Gastrocnemius medialis (tissue), 4 donors: ENCODE data around the gene ZNF202. TPM values are rescaled to one million over a fixed set of nuclear protein-coding genes. Genes with fewer than 3 reads are reported as not detected.

Experiments
- ATAC-seq, 2 donors: fragments of 150-250 bp; one replicate each; pipeline ENCODE4 v1.9.1; 2016
- DNase-seq, 2 donors: peaks; one replicate each; pipeline ENCODE4 v3.0.0-alpha.2; 2019
- H3K27ac ChIP-seq, 4 donors: fragments of 200-600 bp; sonication (generic); 1 replicate in 1 of 4; 2 replicates in 3 of 4; pipeline ENCODE4 v1.5.1; 2016 to 2018; ENCODE audit warnings: mild to moderate bottlenecking in 2 of 4, moderate library complexity in 1 of 4
- H3K27me3 ChIP-seq, 3 donors: fragments of 200-600 bp; sonication (generic) in 2 of 3; 1 replicate in 1 of 3; 2 replicates in 2 of 3; pipeline versions ENCODE4 v1.5.1 to v1.6.0; 2016 to 2019; ENCODE audit warnings: mild to moderate bottlenecking in 1 of 3, moderate library complexity in 1 of 3
- H3K36me3 ChIP-seq, 2 donors: fragments of 200-600 bp; sonication (generic) in 1 of 2; one replicate each; pipeline ENCODE4 v1.5.1; 2017 to 2018
- H3K4me1 ChIP-seq, 2 donors: fragments of 200-600 bp; sonication (generic) in 1 of 2; one replicate each; pipeline ENCODE4 v1.5.1; 2016 to 2017; ENCODE audit warnings: mild to moderate bottlenecking in 2 of 2
- H3K4me3 ChIP-seq, 4 donors: fragments of 200-600 bp; sonication (generic) in 3 of 4; 1 replicate in 1 of 4; 2 replicates in 3 of 4; pipeline ENCODE4 v1.5.1; 2016 to 2019; ENCODE audit warnings: mild to moderate bottlenecking in 2 of 4
- H3K9me3 ChIP-seq, 3 donors: fragments of 200-600 bp; sonication (generic) in 2 of 3; 1 replicate in 1 of 3; 2 replicates in 2 of 3; pipeline ENCODE4 v1.5.1; 2016 to 2019
- POLR2A ChIP-seq, 2 donors: fragments of 450-650 bp; IDR thresholded peaks; one replicate each; pipeline ENCODE4 v1.6.1; 2017; ENCODE audit warnings: antibody characterized with exemption in 2 of 2, mild to moderate bottlenecking in 2 of 2, moderate library complexity in 2 of 2
- in situ Hi-C, 4 donors: fragments of 200-750 bp; cut with MboI; loops; one replicate each; pipeline versions ENCODE4 v1.15.0 to v1.8.0; 2017; ENCODE audit warnings: low sequenced_read_pairs in 4 of 4
- intact Hi-C: fragments of 100-400 bp; cut with DNase I; formaldehyde crosslinking; loops from one replicate; pipeline ENCODE4 v1.15.1; 2023; ENCODE audit warnings: low total_unique reads
- total RNA-seq, 4 donors: library from RNA; depleted of rRNA; stranded (reverse); fragments of >200 nt; gene quantifications; one replicate each; pipeline versions ENCODE4 v1.1.0 to v1.2.3, GENCODE V29; 2016
- TF ChIP-seq, protein P1 (sequence below), 5 experiments: fragments of 450-650 bp in 3 of 5; fragments of 200-600 bp in 2 of 5; sonication (generic) in 2 of 5; IDR thresholded peaks in 4 of 5; conservative IDR thresholded peaks in 1 of 5; 1 replicate in 4 of 5; 2 replicates in 1 of 5; pipeline ENCODE4 v1.5.1; 2016 to 2019; ENCODE audit warnings: antibody characterized with exemption in 5 of 5, mild to moderate bottlenecking in 3 of 5, moderate library complexity in 3 of 5

The ZNF202 gene
- total RNA-seq = 10 to 100 TPM in 1 of 4 donors, 1 to 10 TPM in 3; 3.9 to 11.4 (median 5.3) TPM

DNA sequence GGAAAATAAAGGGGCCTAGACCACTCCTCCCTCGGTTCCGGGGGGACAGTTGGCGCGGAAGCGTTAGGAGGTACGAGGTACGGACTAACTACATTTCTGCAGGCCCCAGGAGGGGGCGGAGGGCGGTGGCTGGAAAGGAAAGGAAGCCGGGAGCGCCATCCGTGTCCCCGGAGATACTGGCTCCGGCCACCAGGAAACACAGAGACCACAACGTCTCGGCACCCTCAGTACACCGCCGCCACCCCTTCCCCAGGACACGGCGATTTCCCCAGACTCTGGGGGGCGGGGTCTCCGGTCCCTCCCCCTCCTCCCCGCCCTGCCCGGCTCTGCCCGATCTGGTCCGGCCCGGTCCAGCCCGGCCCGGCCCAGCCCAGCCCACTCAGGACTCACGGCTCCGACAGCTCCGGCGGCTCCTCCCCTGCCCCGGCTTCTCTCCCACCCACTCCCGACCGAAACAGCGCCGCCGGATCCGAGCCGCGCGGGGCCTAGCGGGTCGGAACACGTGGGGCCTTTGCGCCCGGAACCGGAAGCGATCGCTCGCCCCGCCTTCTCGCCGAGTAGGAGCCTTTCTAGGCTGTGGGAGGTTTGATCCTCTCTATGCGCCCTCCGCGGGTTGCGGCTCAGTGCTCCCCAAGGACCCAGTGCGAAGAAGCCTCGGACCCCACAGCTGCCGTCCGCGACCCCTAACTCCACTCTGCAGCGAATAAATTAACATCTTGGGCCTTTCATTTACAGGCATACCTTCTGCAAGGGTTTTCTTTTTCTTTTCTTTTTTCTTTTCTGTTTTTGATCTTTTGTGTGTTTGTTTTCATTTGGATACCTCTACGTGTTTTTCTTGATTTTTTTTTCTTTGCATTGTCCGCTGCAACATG is at the start of gene ZNF202:
TSS of gene ZNF202 (minus strand) at position 502 of the 872 bp plus-strand sequence. CDS start 10,772 bp downstream, outside the sequence.
- peak; percentile 99 for ATAC-seq
- in situ Hi-C loops (no loop called here), intact Hi-C loops (no loop called here)
- Histone ChIP-seq H3K9me3 (no peaks in the 10 kb centered on the region), H3K27ac (peak within 1 kb of the TSS; percentile 87 to 92 (median 91)), H3K36me3 (peaks cover 0 to 15% of the 10 kb centered on the region in 2 donors), H3K4me3 (peak within 1 kb of the TSS; percentile 84 to 95 (median 89)), H3K27me3 (no peaks in the 10 kb centered on the region), H3K4me1 (peaks cover 20% of the 10 kb centered on the region in 2 donors)
- peak; percentile 81 to 85 for DNase-seq
- TF ChIP-seq, protein P1, sequence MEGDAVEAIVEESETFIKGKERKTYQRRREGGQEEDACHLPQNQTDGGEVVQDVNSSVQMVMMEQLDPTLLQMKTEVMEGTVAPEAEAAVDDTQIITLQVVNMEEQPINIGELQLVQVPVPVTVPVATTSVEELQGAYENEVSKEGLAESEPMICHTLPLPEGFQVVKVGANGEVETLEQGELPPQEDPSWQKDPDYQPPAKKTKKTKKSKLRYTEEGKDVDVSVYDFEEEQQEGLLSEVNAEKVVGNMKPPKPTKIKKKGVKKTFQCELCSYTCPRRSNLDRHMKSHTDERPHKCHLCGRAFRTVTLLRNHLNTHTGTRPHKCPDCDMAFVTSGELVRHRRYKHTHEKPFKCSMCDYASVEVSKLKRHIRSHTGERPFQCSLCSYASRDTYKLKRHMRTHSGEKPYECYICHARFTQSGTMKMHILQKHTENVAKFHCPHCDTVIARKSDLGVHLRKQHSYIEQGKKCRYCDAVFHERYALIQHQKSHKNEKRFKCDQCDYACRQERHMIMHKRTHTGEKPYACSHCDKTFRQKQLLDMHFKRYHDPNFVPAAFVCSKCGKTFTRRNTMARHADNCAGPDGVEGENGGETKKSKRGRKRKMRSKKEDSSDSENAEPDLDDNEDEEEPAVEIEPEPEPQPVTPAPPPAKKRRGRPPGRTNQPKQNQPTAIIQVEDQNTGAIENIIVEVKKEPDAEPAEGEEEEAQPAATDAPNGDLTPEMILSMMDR (IDR thresholded peaks at IDR 0.05 in 4 of 5, conservative IDR thresholded peaks at IDR 0.05 in 1 of 5) = peak in 1 of 5 experiments; percentile 31
- peak; percentile 53 to 58 for TF ChIP-seq POLR2A (IDR thresholded peaks at IDR 0.05)

DNA sequence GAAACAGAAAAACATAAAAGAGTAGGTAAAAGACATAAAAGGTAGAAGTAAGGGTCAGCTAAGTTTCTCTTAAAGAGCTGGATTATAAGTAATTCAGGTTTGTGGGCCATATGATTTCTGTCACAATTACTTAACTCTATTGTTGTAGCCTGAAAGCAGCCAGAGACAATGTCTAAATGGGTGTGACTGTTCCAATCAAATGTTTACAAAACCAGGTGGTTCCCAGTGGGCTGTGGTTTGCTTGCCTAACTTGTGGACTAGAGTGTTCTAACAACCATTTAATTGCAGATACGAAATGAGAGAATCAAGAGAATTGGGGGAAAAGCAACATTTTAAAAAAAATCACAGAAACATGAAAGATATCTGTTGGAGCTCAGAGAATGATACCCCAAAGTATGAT is 42.1 kb upstream of the ZNF202 start:
- Histone ChIP-seq H3K9me3 (no peaks in the 10 kb centered on the region), H3K27ac (no peak overlapping the region), H3K4me1 (no peaks in the 10 kb centered on the region), H3K36me3 (no peaks in the 10 kb centered on the region), H3K27me3 (no peaks in the 10 kb centered on the region), H3K4me3 (no peak overlapping the region)
- DNase-seq (no peak), ATAC-seq (no peak)
- intact Hi-C loops = no loop called here
- TF ChIP-seq, protein P1 (IDR thresholded peaks at IDR 0.05 in 4 of 5, conservative IDR thresholded peaks at IDR 0.05 in 1 of 5) = no peak
- no peak for TF ChIP-seq POLR2A (IDR thresholded peaks at IDR 0.05)
- in situ Hi-C loops = no loop called here

DNA sequence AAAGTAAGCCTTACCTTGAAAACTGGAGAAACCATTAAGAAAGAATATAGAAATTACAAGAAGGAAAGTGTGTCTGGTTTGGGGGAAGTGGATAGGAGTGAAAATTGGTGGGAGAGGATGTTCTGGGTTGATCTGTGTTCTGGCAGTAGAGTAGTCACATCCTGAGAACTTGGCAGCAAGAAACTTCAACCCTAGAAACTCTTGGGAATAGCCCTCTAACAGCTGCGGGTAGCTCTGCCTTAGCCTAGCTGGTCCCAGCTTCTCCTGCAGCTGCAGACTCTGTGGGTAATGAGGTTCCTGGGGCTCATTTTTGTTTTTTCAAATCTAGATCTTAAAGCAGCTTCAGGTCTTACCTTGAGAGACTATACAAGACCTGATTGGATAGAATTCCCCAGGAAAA is 37.1 kb upstream of the ZNF202 start:
- ATAC-seq (no peak), DNase-seq (no peak)
- no peak overlapping the region for H3K27ac ChIP-seq
- H3K4me1 ChIP-seq = no peaks in the 10 kb centered on the region
- in situ Hi-C loops (no loop called here), intact Hi-C loops (no loop called here)
- H3K27me3 ChIP-seq = no peaks in the 10 kb centered on the region
- no peaks in the 10 kb centered on the region for H3K36me3 ChIP-seq
- TF ChIP-seq, protein P1 (IDR thresholded peaks at IDR 0.05 in 4 of 5, conservative IDR thresholded peaks at IDR 0.05 in 1 of 5) = no peak
- TF ChIP-seq POLR2A (IDR thresholded peaks at IDR 0.05) = no peak
- no peaks in the 10 kb centered on the region for H3K9me3 ChIP-seq
- no peak overlapping the region for H3K4me3 ChIP-seq

DNA sequence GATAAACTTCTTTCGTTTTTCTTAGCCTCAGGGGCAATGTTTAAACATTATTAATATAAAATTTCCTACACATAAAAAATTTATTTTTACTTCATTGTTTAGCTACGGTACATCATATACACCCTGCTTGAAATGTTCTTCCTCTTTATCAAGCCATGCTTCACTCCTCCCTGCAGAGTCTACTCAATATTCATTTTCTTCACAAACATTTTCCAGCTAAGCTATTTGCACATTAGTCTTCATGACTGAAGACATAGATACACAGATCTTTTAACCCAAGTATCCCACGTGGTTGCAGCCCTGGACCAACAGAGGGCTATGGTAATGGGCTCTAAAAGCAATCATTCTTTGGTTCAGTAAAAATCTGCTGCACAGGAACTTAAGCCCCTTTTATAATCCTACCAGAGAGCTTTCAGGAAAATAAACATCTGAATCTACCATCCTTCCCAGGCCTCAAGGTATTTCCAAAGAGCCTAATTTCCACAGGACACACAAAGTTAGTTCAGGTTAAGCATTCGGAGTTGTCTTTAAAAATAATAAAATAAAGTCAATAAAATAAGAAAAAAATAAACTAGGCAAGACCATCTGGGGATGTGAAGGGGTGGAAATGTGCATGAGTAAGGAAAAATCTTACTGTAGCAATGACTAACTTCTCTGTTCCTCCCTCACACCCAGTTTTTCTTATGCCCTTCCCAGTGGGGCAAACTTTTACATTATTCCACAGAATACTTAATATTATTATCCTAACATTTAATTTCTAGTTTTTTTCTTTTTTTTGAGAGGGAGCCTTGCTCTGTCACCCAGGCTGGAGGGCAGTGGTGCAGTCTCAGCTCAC is 34.5 kb upstream of the ZNF202 start:
- no peak overlapping the region for H3K27ac ChIP-seq
- H3K27me3 ChIP-seq = no peaks in the 10 kb centered on the region
- H3K4me1 ChIP-seq = no peaks in the 10 kb centered on the region
- no peaks in the 10 kb centered on the region for H3K36me3 ChIP-seq
- intact Hi-C loops (no loop called here), in situ Hi-C loops (no loop called here)
- no peak for TF ChIP-seq POLR2A (IDR thresholded peaks at IDR 0.05)
- TF ChIP-seq, protein P1 (IDR thresholded peaks at IDR 0.05 in 4 of 5, conservative IDR thresholded peaks at IDR 0.05 in 1 of 5) = no peak
- H3K9me3 ChIP-seq = no peaks in the 10 kb centered on the region
- DNase-seq (no peak), ATAC-seq (no peak)
- no peak overlapping the region for H3K4me3 ChIP-seq
